GM12864 (cell line): ENCODE measurements around the gene TMEM184B.

Experiments used
- DNase-seq: peaks from one replicate; pipeline ENCODE4 v3.0.0-alpha.2; 2011; ENCODE audit warnings: low read depth
- H3K4me3 ChIP-seq: 2 replicates; pipeline ENCODE4 v1.5.1; 2011; ENCODE audit warnings: mild to moderate bottlenecking, low read depth, low read length, control low read depth
- CTCF ChIP-seq: IDR thresholded peaks from 2 replicates; pipeline ENCODE4 v1.5.1; 2011; ENCODE audit warnings: low read depth, mild to moderate bottlenecking, moderate library complexity, low read length, control low read depth, inconsistent platforms; ENCODE audit errors: missing control alignments

TMEM184B gene

DNA sequence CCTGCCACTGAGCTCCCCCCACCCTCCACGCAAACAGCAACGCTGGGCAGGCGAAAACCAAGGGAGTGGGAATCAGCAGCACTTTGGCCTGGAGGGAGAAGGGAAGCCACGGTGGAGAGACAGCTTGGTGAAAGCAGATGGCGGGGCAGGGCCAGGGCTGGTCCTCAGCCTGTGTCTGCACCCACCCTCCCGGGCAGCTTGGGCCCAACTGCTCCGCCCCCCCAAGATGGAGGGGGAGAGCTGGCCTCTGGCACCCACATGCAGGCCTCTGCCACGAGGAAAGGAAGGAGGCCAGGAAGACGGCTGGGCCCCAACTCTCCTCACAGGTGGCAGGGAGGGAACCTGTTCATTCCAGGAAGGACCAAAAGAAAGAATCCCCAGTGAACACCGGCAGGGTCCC lies 53.2 kb downstream of the TMEM184B start:
- TF ChIP-seq CTCF: no peak
- DNase-seq: no peak

DNA sequence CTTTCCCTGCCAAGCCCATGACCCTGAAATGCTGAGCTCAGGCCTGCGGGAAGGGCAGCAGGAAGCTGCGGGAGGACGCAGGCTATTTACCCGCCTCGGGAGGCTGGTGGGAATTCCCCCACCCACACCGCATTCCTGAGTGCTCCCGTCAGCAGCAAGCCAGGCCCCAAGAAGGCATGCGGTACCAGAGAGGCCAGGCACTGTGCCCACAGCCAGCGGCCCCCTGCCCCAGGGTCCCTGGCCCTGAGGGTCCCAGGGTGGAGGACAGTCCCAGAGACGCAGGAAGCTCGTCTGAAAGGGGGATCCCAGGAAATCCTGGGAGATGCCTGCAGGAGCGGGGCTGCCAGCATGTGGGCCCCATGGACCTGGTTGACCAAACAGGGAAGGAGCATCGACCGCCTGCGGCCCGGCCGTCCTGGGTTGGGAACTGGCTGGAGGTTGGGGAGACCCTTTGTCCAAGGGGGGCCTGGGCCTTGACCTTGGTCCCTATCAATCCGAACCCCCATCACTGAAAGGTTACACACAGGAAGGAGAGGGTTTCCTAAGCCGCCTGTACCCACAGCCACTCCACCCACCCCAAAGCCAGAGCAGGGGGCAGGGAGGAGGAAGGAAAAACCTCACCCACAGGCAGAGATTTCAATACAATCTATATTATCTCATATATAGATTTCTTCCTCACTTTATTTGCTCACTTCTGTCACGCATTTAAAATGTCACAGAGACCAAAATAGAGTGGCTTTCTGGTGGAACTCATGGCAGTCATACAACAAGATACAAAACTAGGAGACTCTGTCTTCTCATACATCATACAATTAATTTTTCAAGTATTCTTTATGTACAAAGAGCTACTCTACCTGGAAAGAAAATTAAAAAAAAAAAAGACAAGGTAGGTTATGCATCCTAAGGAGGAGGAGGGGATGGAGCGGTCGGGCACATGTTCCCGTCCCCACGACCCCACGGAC lies 53.9 kb downstream of the TMEM184B start:
- DNase-seq: no peak
- no peak overlapping the region for H3K4me3 ChIP-seq
- TF ChIP-seq CTCF: no peak

More for the DNA sequence above, 53.2 kb downstream of the TMEM184B start:
- H3K4me3 ChIP-seq: no peak overlapping the region

GRCh38 chr22:38215156-38216038 lies 57.4 kb downstream of the TMEM184B start:
- H3K4me3 ChIP-seq: no peak overlapping the region; the same call in none of the 2 replicates
- TF ChIP-seq CTCF: no peak
- DNase-seq: no peak

GRCh38 chr22:38214302-38215056 lies 58.3 kb downstream of the TMEM184B start:
- no peak for TF ChIP-seq CTCF
- H3K4me3 ChIP-seq: peak overlapping the region; percentile 53
- DNase-seq: no peak

DNA sequence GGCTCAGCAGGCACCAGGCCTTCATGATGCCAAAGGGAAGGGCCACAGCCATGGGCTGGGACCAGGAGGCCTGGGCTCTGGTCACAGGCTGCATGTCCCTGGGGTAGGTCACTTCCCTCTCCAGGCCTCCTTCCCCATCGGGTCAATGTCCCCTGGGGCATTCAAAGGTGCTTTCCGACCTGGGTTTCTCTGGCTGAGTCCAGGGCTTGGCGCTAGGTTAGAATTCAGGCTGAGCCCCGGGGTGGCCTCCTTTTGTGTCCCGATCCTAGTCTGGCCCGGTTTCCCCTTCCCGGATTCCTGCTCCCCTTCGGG lies 58.9 kb downstream of the TMEM184B start:
- TF ChIP-seq CTCF: no peak
- peak overlapping the region; percentile 53 for H3K4me3 ChIP-seq
- no peak for DNase-seq

DNA sequence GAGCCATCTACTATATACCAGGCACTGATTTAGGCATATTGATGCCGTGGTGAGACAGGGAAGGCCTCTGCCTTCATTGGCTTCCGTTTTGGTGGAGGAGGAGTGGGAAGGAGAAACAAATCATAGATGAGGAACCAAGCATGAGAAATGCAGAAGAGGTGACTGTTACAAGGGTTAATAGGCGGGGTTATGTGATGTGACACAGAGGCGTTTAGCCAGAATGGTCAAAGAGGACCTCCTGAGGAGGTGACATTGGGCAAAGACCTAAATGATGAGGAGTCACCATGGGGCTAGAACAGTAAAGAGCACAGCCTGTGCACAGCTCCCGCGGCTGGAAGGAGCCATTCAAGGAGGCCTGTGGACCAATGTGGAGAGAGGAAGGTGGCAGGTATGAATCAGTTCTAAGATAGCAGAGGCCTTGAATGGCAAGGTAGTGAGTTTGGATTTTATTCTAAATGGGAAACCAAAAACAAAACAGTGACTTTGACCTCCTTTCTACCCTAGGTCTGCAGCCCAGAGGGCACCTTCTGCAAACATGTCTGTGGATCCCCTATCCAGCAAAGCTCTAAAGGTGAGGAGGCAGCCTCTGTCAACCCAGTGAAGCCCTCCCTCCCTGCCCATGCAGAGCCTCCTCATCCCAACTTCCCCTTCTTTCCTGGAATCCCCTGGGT lies 59.4 kb downstream of the TMEM184B start:
- DNase-seq: no peak
- no peak for TF ChIP-seq CTCF
- peak overlapping the region; percentile 53 for H3K4me3 ChIP-seq
